ENCODE results near the gene TMEM232.

The TMEM232 gene

GRCh38 chr5:110377943-110378342 lies 348.5 kb downstream of the TMEM232 start:
- DNase-seq, result no peak

- DNase-seq, result no peak
These were observed 349.1 kb downstream of the TMEM232 start for GRCh38 chr5:110377361-110377760.

GRCh38 chr5:110376281-110376951 lies 350.1 kb downstream of the TMEM232 start:
- DNase-seq, result no peak

GRCh38 chr5:110371725-110372041 lies 354.8 kb downstream of the TMEM232 start:
- DNase-seq, result no peak

GRCh38 chr5:110371011-110371724 lies 355.3 kb downstream of the TMEM232 start:
- DNase-seq, result no peak
